PC-3 (cell line): Measurements from ENCODE around the gene NRG3. TPM values are rescaled to one million over a fixed set of nuclear protein-coding genes. Genes with fewer than 3 reads are reported as not detected.

Source experiments
- ATAC-seq: fragments of 200-7000 bp; cut with Tn5 transposase; 2 replicates; pipeline ENCODE4 v1.9.1; 2020; ENCODE audit warnings: mild to moderate bottlenecking, moderate library complexity
- BruUV-seq: library from RNA; stranded (reverse); fragments of 400-500 nt; replicated peaks from 2 replicates; lab custom pipeline; 2021; lab: Mats Ljungman, UMichigan
- CTCF ChIA-PET: fragments of 300-600 bp; sonication (Branson Sonifier 250); formaldehyde crosslinking; loops from one replicate; lab custom pipeline; 2022; ENCODE audit warnings: antibody characterized with exemption; lab: Charles Lee
- POLR2A ChIA-PET: fragments of 300-600 bp; sonication (Branson Sonifier 250); formaldehyde crosslinking; loops from one replicate; lab custom pipeline; 2022; ENCODE audit warnings: antibody characterized with exemption; ENCODE audit not compliant: unreplicated experiment; lab: Charles Lee
- DNase-seq: peaks from one replicate; pipeline ENCODE4 v3.0.0-alpha.2; 2015
- H2AFZ ChIP-seq: fragments of 300-600 bp; sonication (generic); 2 replicates; pipeline ENCODE4 v1.6.0; 2016; ENCODE audit warnings: antibody characterized with exemption, low read length
- H3F3A ChIP-seq: fragments of 300-600 bp; sonication (generic); one replicate; pipeline ENCODE4 v1.6.0; 2017; ENCODE audit warnings: antibody characterized with exemption, low read length, control low read depth, mild to moderate bottlenecking; ENCODE audit not compliant: unreplicated experiment
- H3K27ac ChIP-seq: fragments of 300-600 bp; sonication (generic); 2 replicates; pipeline ENCODE4 v1.5.1; 2016; ENCODE audit warnings: mild to moderate bottlenecking, low read length
- H3K27me3 ChIP-seq: fragments of 300-600 bp; sonication (generic); 2 replicates; pipeline ENCODE4 v1.6.1; 2016; ENCODE audit warnings: low read length, mixed read lengths
- H3K36me3 ChIP-seq: fragments of 300-600 bp; sonication (generic); 2 replicates; pipeline ENCODE4 v1.6.1; 2016; ENCODE audit warnings: low read depth, mixed run types, low read length, mixed read lengths
- H3K4me1 ChIP-seq: fragments of 300-600 bp; sonication (generic); 2 replicates; pipeline ENCODE4 v1.5.1; 2016; ENCODE audit warnings: low read length; ENCODE audit not compliant: insufficient read depth
- H3K4me2 ChIP-seq: fragments of 300-600 bp; sonication (generic); 2 replicates; pipeline ENCODE4 v1.6.0; 2016; ENCODE audit warnings: low read length
- H3K4me3 ChIP-seq: fragments of 300-600 bp; sonication (generic); 2 replicates; pipeline ENCODE4 v1.5.1; 2016; ENCODE audit warnings: mild to moderate bottlenecking, low read length, mixed read lengths
- H3K79me2 ChIP-seq: fragments of 300-600 bp; sonication (generic); 2 replicates; pipeline ENCODE4 v1.6.1; 2017; ENCODE audit warnings: low read length, mixed read lengths
- H3K9ac ChIP-seq: fragments of 300-600 bp; sonication (generic); 2 replicates; pipeline ENCODE4 v1.6.0; 2016; ENCODE audit warnings: mild to moderate bottlenecking, low read length
- H3K9me2 ChIP-seq: fragments of 300-600 bp; sonication (generic); replicated peaks from 2 replicates; pipeline ENCODE4 v1.6.1; 2016; ENCODE audit warnings: mixed run types, low read length, mixed read lengths
- H3K9me3 ChIP-seq: fragments of 300-600 bp; sonication (generic); 2 replicates; pipeline ENCODE4 v1.6.1; 2016; ENCODE audit warnings: low read length, mixed read lengths
- H4K20me1 ChIP-seq: fragments of 300-600 bp; sonication (generic); 2 replicates; pipeline ENCODE4 v1.6.1; 2016; ENCODE audit warnings: low read length, mixed read lengths
- EZH2 ChIP-seq: fragments of 300-600 bp; sonication (generic); IDR thresholded peaks from one replicate; pipeline ENCODE4 v1.6.1; 2017; ENCODE audit warnings: antibody characterized with exemption, mild to moderate bottlenecking, low read length; ENCODE audit not compliant: unreplicated experiment
- EZH2phosphoT487 ChIP-seq: fragments of 300-600 bp; sonication (generic); IDR thresholded peaks from 2 replicates; pipeline ENCODE4 v1.6.1; 2018; ENCODE audit warnings: mild to moderate bottlenecking, antibody characterized with exemption, low read length, borderline replicate concordance
- intact Hi-C: fragments of 100-400 bp; cut with micrococcal nuclease; formaldehyde crosslinking; loops from 2 replicates; pipeline ENCODE4 v1.9.0; 2023
- total RNA-seq: library from RNA; depleted of rRNA; stranded (reverse); fragments of >200 nt; gene quantifications from 2 replicates; pipeline ENCODE4 v1.2.3, GENCODE V29; 2014
- TF ChIP-seq, protein P1 (sequence below): fragments of 300-600 bp; sonication (generic); conservative IDR thresholded peaks from 2 replicates; pipeline ENCODE4 v1.5.1; 2017; ENCODE audit warnings: antibody characterized with exemption, low read depth, mild to moderate bottlenecking, low read length

NRG3 gene
- total RNA-seq, 1 experiment from 2014 or later, result not detected

DNA sequence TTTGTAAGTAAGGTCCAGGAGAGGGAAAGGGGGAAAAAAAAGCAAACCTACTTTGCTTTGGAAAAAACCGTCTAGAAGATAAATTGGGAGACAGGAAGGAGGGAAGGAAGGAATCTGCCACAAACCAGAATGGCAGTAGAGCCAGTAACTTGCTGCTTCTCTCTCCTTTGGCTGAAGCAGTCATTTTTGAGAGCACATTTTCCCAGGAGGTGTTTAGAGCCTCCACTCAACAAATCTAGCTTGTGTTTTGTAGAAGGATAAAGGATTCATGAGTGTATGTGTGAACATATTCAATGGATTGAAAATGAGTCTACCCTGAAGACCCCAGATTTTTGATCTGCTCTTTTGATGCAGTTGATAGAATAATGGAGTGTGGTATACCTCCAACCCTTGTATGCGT is 2.6 kb downstream of the NRG3 start:
- Histone ChIP-seq H3K4me1 (no peaks in the 10 kb centered on the region), H3K4me3 (no peak overlapping the region), H3K9ac (no peak overlapping the region), H3K79me2 (no peaks in the 10 kb centered on the region), H3K36me3 (no peaks in the 10 kb centered on the region), H2AFZ (no peak overlapping the region), H4K20me1 (no peaks in the 10 kb centered on the region), H3K27ac (no peak overlapping the region), H3K27me3 (no peaks in the 10 kb centered on the region), H3F3A (no peaks in the 10 kb centered on the region), H3K4me2 (no peak overlapping the region), H3K9me3 (no peaks in the 10 kb centered on the region), H3K9me2 (no peaks in the 10 kb centered on the region)
- no TSS peak for BruUV-seq
- POLR2A ChIA-PET, result no interaction called here
- TF ChIP-seq EZH2phosphoT487, result no peak
- TF ChIP-seq, protein P1, sequence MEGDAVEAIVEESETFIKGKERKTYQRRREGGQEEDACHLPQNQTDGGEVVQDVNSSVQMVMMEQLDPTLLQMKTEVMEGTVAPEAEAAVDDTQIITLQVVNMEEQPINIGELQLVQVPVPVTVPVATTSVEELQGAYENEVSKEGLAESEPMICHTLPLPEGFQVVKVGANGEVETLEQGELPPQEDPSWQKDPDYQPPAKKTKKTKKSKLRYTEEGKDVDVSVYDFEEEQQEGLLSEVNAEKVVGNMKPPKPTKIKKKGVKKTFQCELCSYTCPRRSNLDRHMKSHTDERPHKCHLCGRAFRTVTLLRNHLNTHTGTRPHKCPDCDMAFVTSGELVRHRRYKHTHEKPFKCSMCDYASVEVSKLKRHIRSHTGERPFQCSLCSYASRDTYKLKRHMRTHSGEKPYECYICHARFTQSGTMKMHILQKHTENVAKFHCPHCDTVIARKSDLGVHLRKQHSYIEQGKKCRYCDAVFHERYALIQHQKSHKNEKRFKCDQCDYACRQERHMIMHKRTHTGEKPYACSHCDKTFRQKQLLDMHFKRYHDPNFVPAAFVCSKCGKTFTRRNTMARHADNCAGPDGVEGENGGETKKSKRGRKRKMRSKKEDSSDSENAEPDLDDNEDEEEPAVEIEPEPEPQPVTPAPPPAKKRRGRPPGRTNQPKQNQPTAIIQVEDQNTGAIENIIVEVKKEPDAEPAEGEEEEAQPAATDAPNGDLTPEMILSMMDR, result no peak
- TF ChIP-seq EZH2, result no peak
- intact Hi-C loops, result no loop called here
- DNase-seq (no peak), ATAC-seq (no peak)
- CTCF ChIA-PET, result no interaction called here

DNA sequence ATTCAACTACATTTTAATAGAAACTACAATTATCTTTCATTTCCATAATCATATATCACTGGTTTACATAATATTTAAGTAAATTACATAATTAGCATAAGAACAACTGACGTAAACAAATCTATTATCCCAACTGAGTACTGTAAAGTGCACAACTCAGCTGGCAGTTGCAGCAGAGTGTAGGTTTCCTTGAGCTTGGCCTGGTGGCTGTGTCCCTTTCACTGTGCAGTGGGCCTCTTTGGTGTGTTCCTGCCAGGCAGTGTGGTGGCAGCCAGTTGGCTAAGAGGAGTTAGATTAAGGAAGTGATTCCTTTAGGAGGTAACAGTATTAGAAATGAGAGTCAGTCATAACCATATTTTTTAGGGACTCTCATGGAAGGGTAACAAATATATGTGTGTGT is 7.0 kb downstream of the NRG3 start:
- no peaks in the 10 kb centered on the region for H3K9me3 ChIP-seq
- H2AFZ ChIP-seq, result no peak overlapping the region
- no peaks in the 10 kb centered on the region for H3K4me1 ChIP-seq
- H3F3A ChIP-seq, result no peaks in the 10 kb centered on the region
- H4K20me1 ChIP-seq, result no peaks in the 10 kb centered on the region
- TF ChIP-seq EZH2phosphoT487 (no peak), EZH2 (no peak)
- TF ChIP-seq, protein P1, result no peak
- DNase-seq (no peak), ATAC-seq (no peak)
- H3K9me2 ChIP-seq, result no peaks in the 10 kb centered on the region
- BruUV-seq, result no TSS peak
- H3K4me2 ChIP-seq, result no peak overlapping the region
- H3K36me3 ChIP-seq, result no peaks in the 10 kb centered on the region
- ChIA-PET CTCF (no interaction called here), POLR2A (no interaction called here)
- no peak overlapping the region for H3K27ac ChIP-seq
- intact Hi-C loops, result no loop called here
- no peaks in the 10 kb centered on the region for H3K27me3 ChIP-seq
- no peak overlapping the region for H3K9ac ChIP-seq
- no peaks in the 10 kb centered on the region for H3K79me2 ChIP-seq
- no peak overlapping the region for H3K4me3 ChIP-seq

DNA sequence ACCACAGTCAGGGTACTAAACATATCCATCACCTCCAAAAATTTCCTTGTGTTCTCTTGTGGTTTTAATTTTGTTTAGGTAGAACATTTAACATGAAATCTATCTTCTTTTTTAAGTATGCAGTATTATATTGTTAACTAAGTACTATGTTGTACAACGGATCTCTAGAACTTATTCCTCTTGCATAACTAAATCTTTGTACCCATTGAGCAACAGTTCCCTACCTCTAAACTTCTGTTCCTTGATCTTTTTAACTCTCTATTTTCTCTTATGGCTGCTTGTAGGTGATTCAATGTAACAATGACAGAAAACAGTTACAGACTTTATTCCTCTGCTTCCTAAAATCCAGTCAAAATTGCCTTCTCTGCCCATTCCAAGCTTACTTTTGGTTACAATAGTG is 9.9 kb downstream of the NRG3 start:
- H3K79me2 ChIP-seq, result no peaks in the 10 kb centered on the region
- BruUV-seq, result no TSS peak
- H3K4me1 ChIP-seq, result no peaks in the 10 kb centered on the region
- H3K9me3 ChIP-seq, result no peaks in the 10 kb centered on the region
- no peak overlapping the region for H3K4me3 ChIP-seq
- no peaks in the 10 kb centered on the region for H3F3A ChIP-seq
- intact Hi-C loops, result no loop called here
- no peaks in the 10 kb centered on the region for H3K9me2 ChIP-seq
- CTCF ChIA-PET, result no interaction called here
- no peak overlapping the region for H3K4me2 ChIP-seq
- H3K27me3 ChIP-seq, result no peaks in the 10 kb centered on the region
- H3K9ac ChIP-seq, result no peak overlapping the region
- no peak overlapping the region for H3K27ac ChIP-seq
- POLR2A ChIA-PET, result no interaction called here
- DNase-seq, result no peak
- no peaks in the 10 kb centered on the region for H3K36me3 ChIP-seq
- H2AFZ ChIP-seq, result no peak overlapping the region
- no peaks in the 10 kb centered on the region for H4K20me1 ChIP-seq
- no peak for ATAC-seq
- TF ChIP-seq EZH2phosphoT487, result no peak
- TF ChIP-seq EZH2, result no peak
- TF ChIP-seq, protein P1, result no peak
